SK-MEL-5 (cell line): ENCODE measurements around the gene PLD6. TPM values are rescaled to one million over a fixed set of nuclear protein-coding genes. Genes with fewer than 3 reads are reported as not detected.
"Not testable (repeated sequence)": the region's sequence is repeated elsewhere in the genome, so short reads cannot be mapped to it uniquely, and the experiment has no call there.

Experiments
- DNase-seq: peaks from one replicate; pipeline ENCODE4 v3.0.0-alpha.2; 2016; ENCODE audit warnings: low read depth, low spot score
- in situ Hi-C: cut with HindIII; loops from 2 replicates; pipeline ENCODE4 v1.10.0; 2016; ENCODE audit warnings: low sequenced_read_pairs, high pct_unique_total_duplicates, low pct_unique_long_range_greater_than_20kb
- polyA plus RNA-seq, 2 experiments: library from polyadenylated mRNA; depleted of rRNA; stranded (reverse); fragments of >200 nt; gene quantifications; 2 replicates each; pipeline ENCODE4 v1.2.3, GENCODE V29; 2015
- total RNA-seq: library from RNA; depleted of rRNA; stranded (reverse); fragments of >200 nt; shearing (Covaris generic); gene quantifications from 2 replicates; pipeline ENCODE4 v1.2.3, GENCODE V29; 2014; rRNA removed

PLD6 gene
- 4.3 and 4.7 TPM in 2 replicates for total RNA-seq
- 5.8 and 8.0 TPM in 2 replicates for polyA plus RNA-seq (2015; cell fraction: cytosol; rRNA removed)
- 2.4 and 5.9 TPM in 2 replicates for polyA plus RNA-seq (2015; cell fraction: nucleus; rRNA removed)

DNA sequence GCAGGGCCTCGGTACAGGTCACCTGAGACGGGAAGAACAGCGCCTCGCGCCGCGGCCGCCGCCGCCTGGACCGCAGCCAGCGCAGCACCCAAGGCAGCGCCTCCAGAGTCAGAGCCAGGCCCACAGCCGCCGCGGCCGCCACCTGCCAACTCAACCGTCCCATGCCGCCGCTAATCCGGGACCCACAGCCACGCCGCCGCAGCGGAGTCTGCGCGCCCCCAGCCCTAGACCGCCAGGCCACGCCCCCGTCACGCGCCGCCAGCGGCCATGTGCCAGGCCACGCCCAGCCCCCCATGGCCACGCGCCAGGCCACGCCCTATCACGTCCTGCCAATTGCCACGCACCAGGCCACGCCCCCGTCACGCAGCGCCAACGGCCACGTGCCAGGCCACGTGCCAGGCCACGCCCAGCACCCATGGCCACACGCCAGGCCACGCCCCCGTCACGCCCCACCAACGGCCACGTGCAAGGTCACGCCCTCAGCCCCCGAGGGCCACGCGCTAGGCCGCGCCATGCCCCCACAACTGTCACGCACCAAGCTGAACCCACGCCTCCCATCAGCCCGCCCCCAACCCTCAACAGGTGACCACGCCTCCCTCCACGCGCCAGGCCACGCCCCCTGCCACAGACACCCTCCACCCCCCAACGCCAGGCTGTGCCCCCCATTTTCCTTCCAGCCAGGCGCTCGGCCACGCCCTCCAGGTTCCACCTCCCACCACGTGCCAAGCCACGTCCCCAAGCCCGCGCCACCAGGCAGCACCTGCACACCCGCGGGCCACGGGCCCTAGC lies at the start of gene PLD6:
TSS of gene PLD6 (minus strand) at position 210 of the 789 bp plus-strand sequence. CDS start at position 163, 47 bp downstream.
- in situ Hi-C loops, result no loop called here
- DNase-seq, result peak; percentile 71

- DNase-seq, in situ Hi-C loops: not testable (repeated sequence)
Observed at GRCh38 chr17:17255689-17256088, 49.6 kb upstream of the PLD6 start.

GRCh38 chr17:17254036-17254435 lies 47.9 kb upstream of the PLD6 start:
- in situ Hi-C loops, result no loop called here
- DNase-seq, result no peak

DNA sequence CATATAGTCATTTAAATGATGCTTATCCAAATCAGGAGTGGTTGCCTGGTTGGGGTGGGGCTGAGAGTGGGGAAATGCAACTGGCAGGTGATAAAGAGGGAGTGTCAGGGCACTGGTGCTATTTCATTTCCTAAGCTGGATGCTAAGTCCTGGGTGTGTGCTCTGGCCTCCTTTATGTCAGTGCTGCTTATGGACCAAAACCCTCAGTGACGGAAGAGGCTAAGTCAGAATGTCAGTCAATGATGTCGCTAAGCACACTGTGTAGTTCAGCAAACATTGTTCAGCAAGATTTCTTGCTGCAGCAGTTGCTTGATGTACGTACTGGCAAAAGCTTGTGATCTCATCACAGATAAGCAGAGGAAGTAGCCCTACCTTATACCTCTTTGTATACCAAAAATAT lies 47.3 kb upstream of the PLD6 start:
- no peak for DNase-seq
- in situ Hi-C loops, result no loop called here

- in situ Hi-C loops, result no loop called here
- DNase-seq, result no peak
Observed at GRCh38 chr17:17252149-17252661, 46.1 kb upstream of the PLD6 start.

GRCh38 chr17:17246879-17247278 lies 40.7 kb upstream of the PLD6 start:
- DNase-seq, result no peak
- in situ Hi-C loops, result no loop called here

- in situ Hi-C loops, result no loop called here
- no peak for DNase-seq
Observed at GRCh38 chr17:17243163-17243562, 37.0 kb upstream of the PLD6 start.

- in situ Hi-C loops, result no loop called here
- no peak for DNase-seq
Observed at GRCh38 chr17:17242246-17242645, 36.1 kb upstream of the PLD6 start.

GRCh38 chr17:17241656-17242055 lies 35.5 kb upstream of the PLD6 start:
- in situ Hi-C loops, result no loop called here
- DNase-seq, result no peak

- in situ Hi-C loops, result no loop called here
Observed at GRCh38 chr17:17239832-17240231, 33.7 kb upstream of the PLD6 start.

GRCh38 chr17:17237026-17237799 lies 31.1 kb upstream of the PLD6 start, which contains the start of gene FLCN:
FLCN (minus strand) TSS chr17:17237168; CDS start chr17:17228137, 9,031 bp downstream.
- in situ Hi-C loops, result no loop called here
- DNase-seq, result peak; percentile 84

More at GRCh38 chr17:17239832-17240231, 33.7 kb upstream of the PLD6 start:
- DNase-seq, result no peak

- peak; percentile 19 for DNase-seq
- in situ Hi-C loops, result no loop called here
Observed at GRCh38 chr17:17236295-17237025, 30.3 kb upstream of the PLD6 start.

GRCh38 chr17:17235212-17236174 lies 29.4 kb upstream of the PLD6 start:
- no peak for DNase-seq
- in situ Hi-C loops, result no loop called here

DNA sequence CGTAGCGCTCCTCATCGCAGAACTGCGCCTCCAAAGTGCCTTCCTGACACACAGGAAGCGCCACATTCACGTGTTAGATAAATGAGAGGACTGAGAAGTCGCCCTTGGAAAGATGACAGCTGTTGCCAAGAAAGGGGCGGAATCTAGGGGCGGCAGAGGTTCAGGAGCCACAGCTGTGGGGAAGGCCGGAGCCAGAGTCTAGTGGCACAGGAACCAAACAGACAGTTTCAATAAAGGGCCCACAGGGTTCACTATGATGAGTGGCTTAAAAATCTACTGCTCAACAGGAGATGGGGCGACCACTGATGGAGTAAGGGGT lies 26.1 kb upstream of the PLD6 start:
- DNase-seq, result no peak
- in situ Hi-C loops, result no loop called here

GRCh38 chr17:17231621-17232302 lies 25.6 kb upstream of the PLD6 start:
- DNase-seq, result no peak
- in situ Hi-C loops, result no loop called here
